GM18499 (cell line): ENCODE measurements around the gene SLIT3.
"Not testable (repeated sequence)": the region's sequence is repeated elsewhere in the genome, so short reads cannot be mapped to it uniquely, and the experiment has no call there.

Experiments used
- ATAC-seq: cut with Tn5 transposase; IDR thresholded peaks from one replicate; pipeline ENCODE4 v1.9.1; 2021; ENCODE audit warnings: moderate number of reproducible peaks; ENCODE audit not compliant: insufficient read depth, unreplicated experiment

The SLIT3 gene

GRCh38 chr5:168746126-168746892 lies 554.6 kb downstream of the SLIT3 start:
- not testable (repeated sequence) for ATAC-seq

GRCh38 chr5:168743617-168744016 lies 557.3 kb downstream of the SLIT3 start:
- no peak for ATAC-seq

GRCh38 chr5:168742311-168742710 lies 558.6 kb downstream of the SLIT3 start:
- ATAC-seq = not testable (repeated sequence)

- ATAC-seq = no peak
Observed at GRCh38 chr5:168740811-168741213, 560.1 kb downstream of the SLIT3 start.

- ATAC-seq = no peak
Observed at GRCh38 chr5:168740092-168740800, 560.7 kb downstream of the SLIT3 start.

GRCh38 chr5:168737066-168737465 lies 563.9 kb downstream of the SLIT3 start:
- ATAC-seq = no peak

- no peak for ATAC-seq
Observed at GRCh38 chr5:168736281-168736831, 564.6 kb downstream of the SLIT3 start.

GRCh38 chr5:168734620-168735300 lies 566.2 kb downstream of the SLIT3 start:
- peak; percentile 57 for ATAC-seq

- ATAC-seq = no peak
Observed at GRCh38 chr5:168734119-168734518, 566.8 kb downstream of the SLIT3 start.

GRCh38 chr5:168728546-168729211 lies 572.3 kb downstream of the SLIT3 start:
- no peak for ATAC-seq

GRCh38 chr5:168727547-168727946 lies 573.4 kb downstream of the SLIT3 start:
- no peak for ATAC-seq

- no peak for ATAC-seq
Observed at GRCh38 chr5:168726342-168726741, 574.6 kb downstream of the SLIT3 start.

GRCh38 chr5:168724227-168724626 lies 576.7 kb downstream of the SLIT3 start:
- ATAC-seq = no peak

- no peak for ATAC-seq
Observed at GRCh38 chr5:168723037-168723436, 577.9 kb downstream of the SLIT3 start.

GRCh38 chr5:168721966-168722365 lies 579.0 kb downstream of the SLIT3 start:
- no peak for ATAC-seq

GRCh38 chr5:168721002-168721753 lies 579.8 kb downstream of the SLIT3 start:
- no peak for ATAC-seq

GRCh38 chr5:168720575-168720974 lies 580.4 kb downstream of the SLIT3 start:
- no peak for ATAC-seq

- ATAC-seq = peak; percentile 76
Observed at GRCh38 chr5:168714046-168714445, 586.9 kb downstream of the SLIT3 start.

GRCh38 chr5:168713051-168713450 lies 587.9 kb downstream of the SLIT3 start:
- no peak for ATAC-seq
